ENCODE data around the gene ZNF862.

DNA sequence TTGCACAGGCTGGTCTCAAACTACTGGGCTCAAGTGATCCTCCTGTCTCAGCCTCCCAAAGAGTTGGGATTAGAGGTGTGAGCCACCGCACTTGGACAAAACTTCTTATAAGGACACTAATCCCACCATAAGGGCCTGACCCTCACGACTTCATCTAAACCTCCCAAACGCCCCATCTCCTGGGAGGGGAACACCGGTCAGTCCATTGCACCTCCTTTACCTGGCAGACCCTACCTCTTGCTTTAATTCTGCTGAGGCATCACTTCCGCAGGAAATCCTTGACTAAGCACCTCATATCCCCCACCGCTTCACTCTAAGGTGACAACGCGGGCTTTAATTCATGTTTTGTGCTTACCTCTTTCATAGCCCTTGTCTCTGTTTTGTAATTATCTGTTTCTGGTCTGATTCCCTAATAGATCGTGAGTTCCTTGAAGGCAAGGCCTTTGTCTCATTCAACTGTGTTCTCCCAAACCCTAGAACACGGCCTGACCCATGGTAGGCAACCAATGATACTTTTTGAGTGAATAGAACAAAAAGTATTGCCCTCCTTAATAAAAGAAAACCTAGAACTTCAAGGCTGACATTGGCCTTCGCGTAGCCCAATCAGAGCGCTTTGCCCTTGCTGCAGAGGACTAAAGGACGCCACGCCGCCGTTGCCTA is 481 bp upstream of the ZNF862 start:
- no peak for TF ChIP-seq CTCF (conservative IDR thresholded peaks at IDR 0.05; ENCODE audit: low read length)
- TF ChIP-seq EZH2phosphoT487 (IDR thresholded peaks at IDR 0.05; ENCODE audit: borderline replicate concordance) = no peak
